ENCODE results near the gene VSTM5. TPM values are rescaled to one million over a fixed set of nuclear protein-coding genes. Genes with fewer than 3 reads are reported as not detected.

The VSTM5 gene
- polyA plus RNA-seq, 3 donors, result 1.0 to 1.7 (median 1.4) TPM

Other genes with a start within 250 kb of the VSTM5 start
- gene CEP295, start 188.9 kb downstream of the VSTM5 start, polyA plus RNA-seq (ENCODE audit: insufficient read length in 3 of 3), result 10 to 100 TPM; 20.0 to 23.0 (median 20.6) TPM
- gene TAF1D, start 109.1 kb downstream of the VSTM5 start, polyA plus RNA-seq (ENCODE audit: insufficient read length in 3 of 3), result 100 to 1,000 TPM; 103 to 196 (median 139) TPM
- 100 to 1,000 TPM; 178 to 274 (median 235) TPM for gene C11orf54, start 108.9 kb downstream of the VSTM5 start, polyA plus RNA-seq (ENCODE audit: insufficient read length in 3 of 3)
- 10 to 100 TPM; 34.6 to 44.8 (median 35.5) TPM for gene MED17, start 66.3 kb downstream of the VSTM5 start, polyA plus RNA-seq (ENCODE audit: insufficient read length in 3 of 3)
- gene HEPHL1, start 170.7 kb upstream of the VSTM5 start, polyA plus RNA-seq (ENCODE audit: insufficient read length in 3 of 3), result under 1 TPM in 2 of 3 donors, not detected in 1; 0.09 to 0.20 TPM